Epithelial cell of esophagus (primary cell): ENCODE results near the gene NBPF3.
"Not testable (repeated sequence)": the region's sequence is repeated elsewhere in the genome, so short reads cannot be mapped to it uniquely, and the experiment has no call there.

Experiments used
- DNase-seq: peaks from one replicate; pipeline ENCODE4 v3.0.0; 2010; ENCODE audit warnings: low read depth
- H3K4me3 ChIP-seq: 2 replicates; pipeline ENCODE4 v1.5.1; 2011; ENCODE audit warnings: mild to moderate bottlenecking, low read length, control low read depth
- TF ChIP-seq, protein P1 (sequence below): IDR thresholded peaks from 2 replicates; pipeline ENCODE4 v1.5.1; 2011; ENCODE audit warnings: low read depth, mild to moderate bottlenecking, low read length, control low read depth, inconsistent platforms; ENCODE audit not compliant: insufficient read depth; ENCODE audit errors: missing control alignments

Gene NBPF3, protein sequence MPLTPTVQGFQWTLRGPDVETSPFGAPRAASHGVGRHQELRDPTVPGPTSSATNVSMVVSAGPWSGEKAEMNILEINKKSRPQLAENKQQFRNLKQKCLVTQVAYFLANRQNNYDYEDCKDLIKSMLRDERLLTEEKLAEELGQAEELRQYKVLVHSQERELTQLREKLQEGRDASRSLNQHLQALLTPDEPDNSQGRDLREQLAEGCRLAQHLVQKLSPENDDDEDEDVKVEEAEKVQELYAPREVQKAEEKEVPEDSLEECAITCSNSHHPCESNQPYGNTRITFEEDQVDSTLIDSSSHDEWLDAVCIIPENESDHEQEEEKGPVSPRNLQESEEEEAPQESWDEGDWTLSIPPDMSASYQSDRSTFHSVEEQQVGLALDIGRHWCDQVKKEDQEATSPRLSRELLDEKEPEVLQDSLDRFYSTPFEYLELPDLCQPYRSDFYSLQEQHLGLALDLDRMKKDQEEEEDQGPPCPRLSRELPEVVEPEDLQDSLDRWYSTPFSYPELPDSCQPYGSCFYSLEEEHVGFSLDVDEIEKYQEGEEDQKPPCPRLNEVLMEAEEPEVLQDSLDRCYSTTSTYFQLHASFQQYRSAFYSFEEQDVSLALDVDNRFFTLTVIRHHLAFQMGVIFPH

DNA sequence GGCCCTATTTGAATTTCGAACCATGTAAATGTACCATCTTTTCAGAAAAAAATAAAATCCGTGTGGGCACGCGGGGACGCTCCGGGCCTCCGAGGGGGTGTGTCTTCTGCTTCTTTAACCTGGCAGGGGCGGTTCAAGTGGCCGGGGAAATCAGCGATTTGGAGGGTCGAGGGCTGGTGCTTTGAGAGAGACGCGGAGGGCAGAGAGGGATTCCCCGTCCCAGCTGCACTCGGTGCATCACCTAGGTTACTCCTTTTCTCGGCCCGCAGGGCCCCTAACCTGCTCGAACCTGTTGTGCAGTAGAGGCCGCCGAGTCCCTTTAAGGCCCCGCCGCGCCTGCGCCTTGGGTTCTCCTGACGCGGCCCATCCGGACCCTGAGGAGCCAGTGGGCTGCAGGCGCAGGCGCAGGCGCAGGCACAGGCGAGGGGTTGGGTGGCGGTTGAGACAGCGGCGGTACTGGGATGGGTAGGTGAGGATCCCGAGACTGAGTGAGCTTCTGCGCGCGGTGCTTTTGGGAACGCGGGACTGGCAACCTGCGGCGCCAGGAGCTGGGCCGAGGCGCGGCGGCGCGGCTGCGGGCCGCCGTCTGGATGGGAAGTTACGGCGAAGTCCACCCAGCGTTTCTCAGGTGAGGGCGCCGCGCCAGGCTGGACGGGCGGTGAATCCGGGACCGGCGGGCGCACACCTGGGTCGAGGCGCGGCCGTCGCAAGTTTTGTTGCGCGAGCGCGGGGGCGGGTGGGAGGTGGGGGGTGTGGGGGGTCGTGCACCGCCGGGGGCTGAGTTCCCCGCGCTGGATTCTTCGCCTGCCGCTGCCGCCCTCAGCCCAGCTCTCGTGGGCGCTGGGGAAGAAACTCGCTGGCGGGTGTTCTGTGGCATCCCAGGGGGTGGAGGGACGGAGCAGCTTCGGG lies at the start of gene NBPF3:
NBPF3 (plus strand) TSS at position 417 of the 909 bp plus-strand sequence. CDS start 4,950 bp downstream, outside the sequence.
- TF ChIP-seq, protein P1, sequence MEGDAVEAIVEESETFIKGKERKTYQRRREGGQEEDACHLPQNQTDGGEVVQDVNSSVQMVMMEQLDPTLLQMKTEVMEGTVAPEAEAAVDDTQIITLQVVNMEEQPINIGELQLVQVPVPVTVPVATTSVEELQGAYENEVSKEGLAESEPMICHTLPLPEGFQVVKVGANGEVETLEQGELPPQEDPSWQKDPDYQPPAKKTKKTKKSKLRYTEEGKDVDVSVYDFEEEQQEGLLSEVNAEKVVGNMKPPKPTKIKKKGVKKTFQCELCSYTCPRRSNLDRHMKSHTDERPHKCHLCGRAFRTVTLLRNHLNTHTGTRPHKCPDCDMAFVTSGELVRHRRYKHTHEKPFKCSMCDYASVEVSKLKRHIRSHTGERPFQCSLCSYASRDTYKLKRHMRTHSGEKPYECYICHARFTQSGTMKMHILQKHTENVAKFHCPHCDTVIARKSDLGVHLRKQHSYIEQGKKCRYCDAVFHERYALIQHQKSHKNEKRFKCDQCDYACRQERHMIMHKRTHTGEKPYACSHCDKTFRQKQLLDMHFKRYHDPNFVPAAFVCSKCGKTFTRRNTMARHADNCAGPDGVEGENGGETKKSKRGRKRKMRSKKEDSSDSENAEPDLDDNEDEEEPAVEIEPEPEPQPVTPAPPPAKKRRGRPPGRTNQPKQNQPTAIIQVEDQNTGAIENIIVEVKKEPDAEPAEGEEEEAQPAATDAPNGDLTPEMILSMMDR = no peak
- peak; percentile 97 for DNase-seq
- H3K4me3 ChIP-seq = peak within 1 kb of the TSS; percentile 60

DNA sequence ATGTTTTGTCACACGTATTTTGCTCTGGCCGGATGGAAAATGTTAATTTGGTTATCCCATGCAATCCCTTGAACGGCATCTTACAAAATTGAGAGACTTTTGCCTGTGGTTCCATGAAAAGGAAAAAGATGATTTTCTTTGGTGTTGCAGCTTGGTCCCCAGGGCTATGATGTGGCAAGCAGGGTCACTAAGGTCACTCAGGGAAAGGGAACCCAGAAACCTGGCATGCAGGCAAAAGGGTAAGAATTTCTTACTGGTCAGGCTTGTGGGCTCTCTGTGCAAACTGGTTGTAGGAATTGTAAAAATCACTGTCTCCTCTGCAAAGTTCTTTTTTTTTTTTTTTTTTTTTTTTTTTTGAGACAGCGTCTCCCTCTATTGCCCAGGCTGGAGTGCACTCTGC lies 48.4 kb upstream of the NBPF3 start:
- no peak for DNase-seq
- TF ChIP-seq, protein P1 = no peak

DNA sequence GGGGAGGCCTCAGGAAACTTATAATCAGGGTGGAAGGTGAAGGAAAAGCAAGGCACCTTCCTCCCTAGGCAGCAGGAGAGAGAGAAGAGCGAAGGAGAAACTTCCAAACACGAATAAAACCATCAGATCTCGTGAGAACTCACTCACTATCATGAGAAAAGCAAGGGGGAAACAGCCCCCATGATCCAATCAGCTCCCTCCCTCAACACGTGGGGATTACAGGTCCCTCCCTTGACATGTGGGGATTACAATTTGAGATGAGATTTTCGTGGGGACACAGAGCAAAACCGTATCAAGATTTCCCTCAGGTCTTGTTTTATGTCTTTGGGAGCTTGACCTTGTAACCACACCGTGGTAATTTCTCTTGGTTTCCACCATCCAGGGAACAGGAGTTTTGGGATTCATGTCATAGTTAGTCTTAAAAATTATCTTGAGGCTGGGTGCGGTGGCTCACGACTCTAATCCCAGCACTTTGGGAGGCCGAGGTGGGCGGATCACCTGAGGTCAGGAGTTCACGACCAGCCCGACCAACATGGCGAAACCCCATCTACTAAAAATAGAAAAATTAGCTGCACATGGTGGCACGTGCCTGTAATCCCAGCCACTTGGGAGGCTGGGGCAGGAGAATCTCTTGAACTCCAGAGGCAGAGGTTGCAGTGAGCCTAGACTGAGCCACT lies 47.2 kb upstream of the NBPF3 start:
- no peak for DNase-seq
- H3K4me3 ChIP-seq = no peak overlapping the region
- TF ChIP-seq, protein P1 = no peak

More for the DNA sequence above, 48.4 kb upstream of the NBPF3 start:
- H3K4me3 ChIP-seq = no peak overlapping the region

DNA sequence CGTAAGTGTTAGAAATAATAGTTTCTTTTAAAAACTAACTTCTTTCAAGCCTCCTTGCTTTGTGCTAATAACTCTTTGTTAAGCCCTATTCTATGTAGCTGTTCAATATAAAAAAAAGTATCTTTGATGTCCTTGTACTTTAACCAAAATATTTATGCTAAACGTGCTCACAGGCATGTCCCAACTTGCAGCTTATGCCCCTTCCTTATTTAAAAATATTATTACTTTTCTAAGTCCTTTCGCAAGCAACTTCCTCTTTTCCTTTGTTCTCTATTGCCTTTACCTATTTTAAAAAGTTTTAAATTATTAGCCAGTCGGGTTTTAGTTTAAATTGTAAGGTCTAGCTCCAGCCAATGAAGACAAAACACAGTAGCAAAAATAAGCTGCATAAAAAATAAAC lies 43.4 kb upstream of the NBPF3 start:
- no peak for DNase-seq
- H3K4me3 ChIP-seq = no peak overlapping the region
- TF ChIP-seq, protein P1 = no peak

DNA sequence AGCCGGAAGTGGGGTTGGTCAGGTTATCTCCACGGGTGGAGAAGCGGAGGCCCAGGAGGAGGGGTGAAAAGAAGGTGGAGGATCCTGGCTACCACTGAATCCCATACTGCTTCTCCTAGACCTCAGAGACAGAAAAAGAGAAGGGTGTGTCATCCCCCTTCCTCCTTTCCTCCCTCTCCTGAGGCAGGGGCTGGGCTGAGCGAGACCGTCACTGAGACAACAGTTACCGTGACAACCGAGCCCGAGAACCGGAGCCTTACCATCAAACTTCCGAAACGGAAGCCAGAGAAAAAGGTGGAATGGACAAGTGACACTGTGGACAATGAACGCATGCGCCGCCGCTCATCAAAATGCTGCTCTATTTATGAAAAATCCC lies 42.1 kb upstream of the NBPF3 start:
- no peak for DNase-seq
- H3K4me3 ChIP-seq = no peak overlapping the region
- TF ChIP-seq, protein P1 = no peak

DNA sequence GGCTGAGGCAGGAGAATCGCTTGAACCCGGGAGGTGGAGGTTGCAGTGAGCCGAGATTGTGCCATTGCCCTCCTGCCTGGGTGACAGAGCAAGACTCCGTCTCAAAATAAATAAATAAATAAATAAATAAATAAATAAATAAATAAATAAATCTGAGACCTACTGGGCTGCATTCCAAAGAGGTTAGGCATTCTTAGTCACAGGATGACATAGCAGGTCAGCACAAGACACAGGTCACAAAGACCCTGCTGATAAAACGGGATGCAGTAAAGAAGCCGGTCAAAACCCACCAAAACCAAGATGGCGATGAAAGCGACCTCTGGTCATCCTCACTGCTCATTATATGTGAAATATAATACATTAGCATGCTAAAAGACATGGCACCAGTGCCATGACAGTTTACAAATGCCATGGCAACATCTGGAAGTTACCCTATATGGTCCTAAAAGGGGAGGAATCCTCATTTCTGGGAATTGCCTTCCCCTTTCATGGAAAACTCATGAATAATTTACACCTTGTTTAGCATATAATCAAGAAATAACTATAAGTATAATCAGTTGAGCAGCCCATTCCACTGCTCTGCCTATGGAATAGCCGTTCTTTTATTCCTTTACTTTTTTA lies 38.1 kb upstream of the NBPF3 start:
- peak; percentile 75 for DNase-seq

More for the DNA sequence above, 38.1 kb upstream of the NBPF3 start:
- H3K4me3 ChIP-seq = not testable (repeated sequence)
